Smooth muscle cell (in vitro differentiated cells): Measurements from ENCODE around the gene S100PBP. TPM values are rescaled to one million over a fixed set of nuclear protein-coding genes. Genes with fewer than 3 reads are reported as not detected.
"Not testable (repeated sequence)": the region's sequence is repeated elsewhere in the genome, so short reads cannot be mapped to it uniquely, and the experiment has no call there.

Source experiments
- DNase-seq: peaks from one replicate; lab custom pipeline; 2025; ENCODE audit not compliant: unreplicated experiment; lab: John Stamatoyannopoulos, UW
- H2AFZ ChIP-seq: fragments of 200-600 bp; sonication (generic); 2 replicates; pipeline ENCODE4 v1.6.0; 2016; ENCODE audit warnings: antibody characterized with exemption, low read depth, mild to moderate bottlenecking
- H3F3A ChIP-seq: fragments of 200-600 bp; sonication (generic); 2 replicates; pipeline ENCODE4 v1.6.0; 2017; ENCODE audit warnings: antibody characterized with exemption, low read depth
- H3K27ac ChIP-seq: fragments of 200-600 bp; sonication (generic); 2 replicates; pipeline ENCODE4 v1.5.1; 2016; ENCODE audit warnings: low read depth, mild to moderate bottlenecking
- H3K27me3 ChIP-seq: fragments of 200-600 bp; sonication (generic); 2 replicates; pipeline ENCODE4 v1.6.1; 2016; ENCODE audit warnings: low read depth, mild to moderate bottlenecking
- H3K36me3 ChIP-seq: fragments of 200-600 bp; sonication (generic); 2 replicates; pipeline ENCODE4 v1.5.1; 2016; ENCODE audit warnings: low read depth
- H3K4me1 ChIP-seq: fragments of 200-600 bp; sonication (generic); 2 replicates; pipeline ENCODE4 v1.5.1; 2016; ENCODE audit warnings: low read depth
- H3K4me2 ChIP-seq: fragments of 200-600 bp; sonication (generic); 2 replicates; pipeline ENCODE4 v1.6.0; 2016; ENCODE audit warnings: mild to moderate bottlenecking
- H3K4me3 ChIP-seq: fragments of 200-600 bp; sonication (generic); 2 replicates; pipeline ENCODE4 v1.5.1; 2016; ENCODE audit warnings: mild to moderate bottlenecking
- H3K79me2 ChIP-seq: fragments of 200-600 bp; sonication (generic); 2 replicates; pipeline ENCODE4 v1.6.0; 2016; ENCODE audit warnings: low read depth, mild to moderate bottlenecking
- H3K9ac ChIP-seq: fragments of 200-600 bp; sonication (generic); 2 replicates; pipeline ENCODE4 v1.6.0; 2016; ENCODE audit warnings: low read depth
- H3K9me3 ChIP-seq: fragments of 200-600 bp; sonication (generic); replicated peaks from 2 replicates; pipeline ENCODE4 v1.5.1; 2016; ENCODE audit warnings: low read depth
- H4K20me1 ChIP-seq: fragments of 200-600 bp; sonication (generic); 2 replicates; pipeline ENCODE4 v1.6.0; 2016; ENCODE audit warnings: low read depth
- WGBS: methylation state at CpG from one replicate; pipeline ENCODE4 v1.1.7; 2016; ENCODE audit warnings: low lambda C conversion rate; 5-methylcytosine and 5-hydroxymethylcytosine counted together
- polyA plus RNA-seq: library from polyadenylated mRNA; unstranded; fragments of >200 nt; fragmentation: Nextera tagmentation; extraction: Ambion mirVana; gene quantifications from 2 replicates; pipeline ENCODE4 v1.2.1, GENCODE V29; 2016
- total RNA-seq: library from RNA; depleted of rRNA; stranded (reverse); fragments of >200 nt; gene quantifications from 2 replicates; pipeline ENCODE4 v1.2.3, GENCODE V29; 2014
- TF ChIP-seq, protein P1 (sequence below): fragments of 200-600 bp; sonication (generic); IDR thresholded peaks from 2 replicates; pipeline ENCODE4 v1.5.1; 2017; ENCODE audit warnings: borderline replicate concordance, mild to moderate bottlenecking, antibody characterized with exemption; ENCODE audit not compliant: insufficient read depth, poor library complexity, severe bottlenecking

Gene S100PBP
- total and polyA plus RNA-seq, 2 experiments from 2014 or later, result 22.1 to 39.1 TPM

DNA sequence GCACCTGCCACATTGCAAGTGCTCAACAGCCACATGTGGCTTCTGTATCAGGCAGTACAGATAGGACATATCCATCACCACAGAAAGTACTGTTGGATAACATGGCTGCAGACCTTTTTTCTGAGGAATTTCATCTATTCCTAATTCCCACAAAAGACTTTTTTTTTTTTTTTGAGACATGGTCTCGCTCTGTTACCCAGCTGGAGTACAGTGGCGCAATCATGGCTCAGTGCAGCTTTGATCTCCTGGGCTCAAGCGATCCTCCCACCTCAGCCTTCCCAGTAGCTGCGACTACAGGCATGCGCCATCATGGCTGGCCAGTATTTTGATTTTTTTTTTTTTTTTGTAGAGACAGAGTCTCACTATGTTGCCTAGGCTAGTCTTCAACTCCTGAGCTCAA, 33.6 kb upstream of the S100PBP start:
- WGBS, result 100% methylated on average over 5 of the region's 5 CpGs
- Histone ChIP-seq H3K4me1 (no peaks in the 10 kb centered on the region), H3K4me3 (no peak overlapping the region), H3K9ac (no peak overlapping the region), H3F3A (peaks cover 6% of the 10 kb centered on the region), H3K79me2 (peaks cover 6% of the 10 kb centered on the region), H3K27ac (no peak overlapping the region), H2AFZ (no peak overlapping the region), H3K36me3 (peaks cover 14% of the 10 kb centered on the region), H3K4me2 (no peak overlapping the region), H3K9me3 (no peaks in the 10 kb centered on the region), H3K27me3 (no peaks in the 10 kb centered on the region), H4K20me1 (no peaks in the 10 kb centered on the region)
- DNase-seq, result no peak
- TF ChIP-seq, protein P1, sequence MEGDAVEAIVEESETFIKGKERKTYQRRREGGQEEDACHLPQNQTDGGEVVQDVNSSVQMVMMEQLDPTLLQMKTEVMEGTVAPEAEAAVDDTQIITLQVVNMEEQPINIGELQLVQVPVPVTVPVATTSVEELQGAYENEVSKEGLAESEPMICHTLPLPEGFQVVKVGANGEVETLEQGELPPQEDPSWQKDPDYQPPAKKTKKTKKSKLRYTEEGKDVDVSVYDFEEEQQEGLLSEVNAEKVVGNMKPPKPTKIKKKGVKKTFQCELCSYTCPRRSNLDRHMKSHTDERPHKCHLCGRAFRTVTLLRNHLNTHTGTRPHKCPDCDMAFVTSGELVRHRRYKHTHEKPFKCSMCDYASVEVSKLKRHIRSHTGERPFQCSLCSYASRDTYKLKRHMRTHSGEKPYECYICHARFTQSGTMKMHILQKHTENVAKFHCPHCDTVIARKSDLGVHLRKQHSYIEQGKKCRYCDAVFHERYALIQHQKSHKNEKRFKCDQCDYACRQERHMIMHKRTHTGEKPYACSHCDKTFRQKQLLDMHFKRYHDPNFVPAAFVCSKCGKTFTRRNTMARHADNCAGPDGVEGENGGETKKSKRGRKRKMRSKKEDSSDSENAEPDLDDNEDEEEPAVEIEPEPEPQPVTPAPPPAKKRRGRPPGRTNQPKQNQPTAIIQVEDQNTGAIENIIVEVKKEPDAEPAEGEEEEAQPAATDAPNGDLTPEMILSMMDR, result no peak

DNA sequence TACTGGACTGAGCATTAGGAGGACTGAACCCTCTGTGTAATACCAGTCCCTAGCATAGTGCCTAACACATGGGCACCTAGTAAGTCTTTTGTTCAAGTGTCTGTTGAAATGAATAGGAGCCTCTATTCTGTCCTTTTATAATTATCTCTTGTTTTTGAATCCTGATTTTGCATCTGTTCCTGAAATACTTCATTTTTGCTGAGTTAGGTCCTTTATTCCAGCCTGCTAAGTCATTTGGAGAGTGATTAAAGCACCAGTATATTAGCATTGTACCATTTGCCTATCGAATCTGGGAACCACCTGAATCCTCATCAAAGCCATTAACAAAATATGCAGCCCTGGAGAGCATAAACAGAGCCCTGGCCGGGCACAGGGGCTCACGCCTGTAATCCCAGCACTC, 32.6 kb upstream of the S100PBP start:
- TF ChIP-seq, protein P1, result no peak
- Histone ChIP-seq H3K27me3 (no peaks in the 10 kb centered on the region), H3K9me3 (no peaks in the 10 kb centered on the region), H4K20me1 (no peaks in the 10 kb centered on the region), H3K4me1 (no peaks in the 10 kb centered on the region), H3K4me2 (no peak overlapping the region), H3K79me2 (peaks cover 6% of the 10 kb centered on the region), H3F3A (peaks cover 6% of the 10 kb centered on the region), H3K27ac (no peak overlapping the region), H2AFZ (no peak overlapping the region), H3K36me3 (peaks cover 14% of the 10 kb centered on the region), H3K4me3 (no peak overlapping the region), H3K9ac (no peak overlapping the region)
- DNase-seq, result no peak
- 96% methylated on average over 3 of the region's 3 CpGs for WGBS

DNA sequence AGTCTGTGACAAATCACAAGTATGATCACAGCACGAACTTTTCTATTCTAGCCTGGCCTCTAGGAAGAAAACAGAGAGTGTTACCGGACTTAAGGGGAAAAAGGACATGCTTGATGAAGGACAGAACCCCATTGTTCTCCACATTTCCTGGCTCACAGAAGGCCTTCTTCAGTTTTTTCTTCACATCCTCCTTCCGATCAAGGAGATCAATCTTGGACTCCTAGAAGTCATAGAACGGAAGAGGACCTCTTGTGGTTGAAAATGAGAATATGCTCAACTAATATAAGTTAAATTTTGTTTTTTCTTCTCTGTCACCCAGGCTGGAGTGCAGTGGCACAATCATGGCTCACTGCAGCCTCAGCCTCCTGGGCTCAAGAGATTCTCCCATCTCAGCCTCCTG, 30.6 kb upstream of the S100PBP start:
- no peak overlapping the region for H3K4me2 ChIP-seq
- WGBS, result 90% methylated on average over 4 of the region's 4 CpGs
- H3F3A ChIP-seq, result peaks cover 6% of the 10 kb centered on the region
- no peak for DNase-seq
- TF ChIP-seq, protein P1, result peak; percentile 26
- no peak overlapping the region for H3K27ac ChIP-seq
- no peaks in the 10 kb centered on the region for H4K20me1 ChIP-seq
- no peak overlapping the region for H3K4me3 ChIP-seq
- no peaks in the 10 kb centered on the region for H3K4me1 ChIP-seq
- H2AFZ ChIP-seq, result no peak overlapping the region
- H3K9ac ChIP-seq, result no peak overlapping the region
- H3K79me2 ChIP-seq, result peaks cover 6% of the 10 kb centered on the region
- no peaks in the 10 kb centered on the region for H3K9me3 ChIP-seq
- H3K27me3 ChIP-seq, result no peaks in the 10 kb centered on the region
- H3K36me3 ChIP-seq, result peaks cover 10% of the 10 kb centered on the region

DNA sequence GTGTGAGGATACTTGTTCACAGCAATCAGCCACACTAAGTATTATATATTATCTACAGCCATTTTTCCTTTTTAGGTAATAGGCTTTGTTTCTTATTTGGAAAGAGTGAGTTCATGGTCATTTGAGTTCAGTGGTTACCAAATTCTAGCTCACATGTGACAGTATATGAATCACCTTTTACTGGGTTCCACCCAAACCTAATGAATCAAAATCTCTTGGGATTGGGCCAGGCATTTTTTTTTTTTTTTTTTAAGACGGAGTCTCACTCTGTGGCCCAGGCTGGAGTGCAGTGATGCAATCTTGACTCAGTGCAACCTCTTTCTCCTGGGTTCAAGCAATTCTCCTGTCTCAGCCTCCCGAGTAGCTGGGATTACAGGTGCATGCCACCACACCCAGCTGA, 28.1 kb upstream of the S100PBP start:
- H3K4me1 ChIP-seq, H3K9ac ChIP-seq, H3K27me3 ChIP-seq, H4K20me1 ChIP-seq, H3K36me3 ChIP-seq, H3F3A ChIP-seq, DNase-seq, H3K27ac ChIP-seq, H2AFZ ChIP-seq, H3K4me2 ChIP-seq, H3K79me2 ChIP-seq, H3K9me3 ChIP-seq, H3K4me3 ChIP-seq: not testable (repeated sequence)
- 90% methylated on average over 2 of the region's 2 CpGs for WGBS
